ENCODE measurements around the gene SH2D4B.

The SH2D4B gene

GRCh38 chr10:80493522-80494051, 44.1 kb upstream of the SH2D4B start:
- H3K36me3 ChIP-seq = no peaks in the 10 kb centered on the region; the same call in 1 of the 2 replicates
- DNase-seq = no peak
- no peaks in the 10 kb centered on the region for H3K27me3 ChIP-seq
- no peak overlapping the region for H3K4me3 ChIP-seq (ENCODE audit: low read depth, low read length)
- no peak for TF ChIP-seq CTCF (IDR thresholded peaks at IDR 0.05; ENCODE audit: low read depth, low read length)
- no peaks in the 10 kb centered on the region for H3K9me3 ChIP-seq
- no peaks in the 10 kb centered on the region for H3K4me1 ChIP-seq

- Histone ChIP-seq H3K4me3 (ENCODE audit: low read depth, low read length) (no peak overlapping the region), H3K36me3 (no peaks in the 10 kb centered on the region), H3K27me3 (no peaks in the 10 kb centered on the region), H3K9me3 (no peaks in the 10 kb centered on the region), H3K4me1 (no peaks in the 10 kb centered on the region)
- TF ChIP-seq CTCF (IDR thresholded peaks at IDR 0.05; ENCODE audit: low read depth, low read length) = no peak
- DNase-seq = no peak
These were observed 41.0 kb upstream of the SH2D4B start for GRCh38 chr10:80496555-80497172.

GRCh38 chr10:80497187-80498077, 40.3 kb upstream of the SH2D4B start:
- H3K27me3 ChIP-seq = no peaks in the 10 kb centered on the region
- H3K36me3 ChIP-seq = no peaks in the 10 kb centered on the region
- no peak overlapping the region for H3K4me3 ChIP-seq (ENCODE audit: low read depth, low read length)
- H3K9me3 ChIP-seq = no peaks in the 10 kb centered on the region
- no peak for DNase-seq
- H3K4me1 ChIP-seq = no peaks in the 10 kb centered on the region
- TF ChIP-seq CTCF (IDR thresholded peaks at IDR 0.05; ENCODE audit: low read depth, low read length) = no peak

GRCh38 chr10:80498078-80498832, 39.4 kb upstream of the SH2D4B start:
- H3K4me3 ChIP-seq (ENCODE audit: low read depth, low read length) = no peak overlapping the region
- no peaks in the 10 kb centered on the region for H3K4me1 ChIP-seq
- TF ChIP-seq CTCF (IDR thresholded peaks at IDR 0.05; ENCODE audit: low read depth, low read length) = no peak

GRCh38 chr10:80498833-80499741, 38.6 kb upstream of the SH2D4B start:
- no peaks in the 10 kb centered on the region for H3K36me3 ChIP-seq
- H3K27me3 ChIP-seq = no peaks in the 10 kb centered on the region
- no peak for TF ChIP-seq CTCF (IDR thresholded peaks at IDR 0.05; ENCODE audit: low read depth, low read length)
- no peak overlapping the region for H3K4me3 ChIP-seq (ENCODE audit: low read depth, low read length)
- H3K4me1 ChIP-seq = no peaks in the 10 kb centered on the region
- DNase-seq = peak; percentile 25
- no peaks in the 10 kb centered on the region for H3K9me3 ChIP-seq

More at GRCh38 chr10:80498078-80498832, 39.4 kb upstream of the SH2D4B start:
- no peaks in the 10 kb centered on the region for H3K9me3 ChIP-seq
- H3K27me3 ChIP-seq = no peaks in the 10 kb centered on the region
- no peaks in the 10 kb centered on the region for H3K36me3 ChIP-seq
- no peak for DNase-seq

Data from BE2C (cell line).